PC-3 (cell line): ENCODE measurements around the gene MYO1A. TPM values are rescaled to one million over a fixed set of nuclear protein-coding genes. Genes with fewer than 3 reads are reported as not detected.

Experiments used
- ATAC-seq: fragments of 200-7000 bp; cut with Tn5 transposase; 2 replicates; pipeline ENCODE4 v1.9.1; 2020; ENCODE audit warnings: mild to moderate bottlenecking, moderate library complexity
- BruUV-seq: library from RNA; stranded (reverse); fragments of 400-500 nt; replicated peaks from 2 replicates; lab custom pipeline; 2021; lab: Mats Ljungman, UMichigan
- CTCF ChIA-PET: fragments of 300-600 bp; sonication (Branson Sonifier 250); formaldehyde crosslinking; loops from one replicate; lab custom pipeline; 2022; ENCODE audit warnings: antibody characterized with exemption; lab: Charles Lee
- POLR2A ChIA-PET: fragments of 300-600 bp; sonication (Branson Sonifier 250); formaldehyde crosslinking; loops from one replicate; lab custom pipeline; 2022; ENCODE audit warnings: antibody characterized with exemption; ENCODE audit not compliant: unreplicated experiment; lab: Charles Lee
- DNase-seq: peaks from one replicate; pipeline ENCODE4 v3.0.0-alpha.2; 2015
- H2AFZ ChIP-seq: fragments of 300-600 bp; sonication (generic); 2 replicates; pipeline ENCODE4 v1.6.0; 2016; ENCODE audit warnings: antibody characterized with exemption, low read length
- H3F3A ChIP-seq: fragments of 300-600 bp; sonication (generic); one replicate; pipeline ENCODE4 v1.6.0; 2017; ENCODE audit warnings: antibody characterized with exemption, low read length, control low read depth, mild to moderate bottlenecking; ENCODE audit not compliant: unreplicated experiment
- H3K27ac ChIP-seq: fragments of 300-600 bp; sonication (generic); 2 replicates; pipeline ENCODE4 v1.5.1; 2016; ENCODE audit warnings: mild to moderate bottlenecking, low read length
- H3K27me3 ChIP-seq: fragments of 300-600 bp; sonication (generic); 2 replicates; pipeline ENCODE4 v1.6.1; 2016; ENCODE audit warnings: low read length, mixed read lengths
- H3K36me3 ChIP-seq: fragments of 300-600 bp; sonication (generic); 2 replicates; pipeline ENCODE4 v1.6.1; 2016; ENCODE audit warnings: low read depth, mixed run types, low read length, mixed read lengths
- H3K4me1 ChIP-seq: fragments of 300-600 bp; sonication (generic); 2 replicates; pipeline ENCODE4 v1.5.1; 2016; ENCODE audit warnings: low read length; ENCODE audit not compliant: insufficient read depth
- H3K4me2 ChIP-seq: fragments of 300-600 bp; sonication (generic); 2 replicates; pipeline ENCODE4 v1.6.0; 2016; ENCODE audit warnings: low read length
- H3K4me3 ChIP-seq: fragments of 300-600 bp; sonication (generic); 2 replicates; pipeline ENCODE4 v1.5.1; 2016; ENCODE audit warnings: mild to moderate bottlenecking, low read length, mixed read lengths
- H3K79me2 ChIP-seq: fragments of 300-600 bp; sonication (generic); 2 replicates; pipeline ENCODE4 v1.6.1; 2017; ENCODE audit warnings: low read length, mixed read lengths
- H3K9ac ChIP-seq: fragments of 300-600 bp; sonication (generic); 2 replicates; pipeline ENCODE4 v1.6.0; 2016; ENCODE audit warnings: mild to moderate bottlenecking, low read length
- H3K9me2 ChIP-seq: fragments of 300-600 bp; sonication (generic); replicated peaks from 2 replicates; pipeline ENCODE4 v1.6.1; 2016; ENCODE audit warnings: mixed run types, low read length, mixed read lengths
- H3K9me3 ChIP-seq: fragments of 300-600 bp; sonication (generic); 2 replicates; pipeline ENCODE4 v1.6.1; 2016; ENCODE audit warnings: low read length, mixed read lengths
- H4K20me1 ChIP-seq: fragments of 300-600 bp; sonication (generic); 2 replicates; pipeline ENCODE4 v1.6.1; 2016; ENCODE audit warnings: low read length, mixed read lengths
- CTCF ChIP-seq: fragments of 300-600 bp; sonication (generic); conservative IDR thresholded peaks from 2 replicates; pipeline ENCODE4 v1.5.1; 2017; ENCODE audit warnings: antibody characterized with exemption, low read depth, mild to moderate bottlenecking, low read length
- EZH2 ChIP-seq: fragments of 300-600 bp; sonication (generic); IDR thresholded peaks from one replicate; pipeline ENCODE4 v1.6.1; 2017; ENCODE audit warnings: antibody characterized with exemption, mild to moderate bottlenecking, low read length; ENCODE audit not compliant: unreplicated experiment
- EZH2phosphoT487 ChIP-seq: fragments of 300-600 bp; sonication (generic); IDR thresholded peaks from 2 replicates; pipeline ENCODE4 v1.6.1; 2018; ENCODE audit warnings: mild to moderate bottlenecking, antibody characterized with exemption, low read length, borderline replicate concordance
- intact Hi-C: fragments of 100-400 bp; cut with micrococcal nuclease; formaldehyde crosslinking; loops from 2 replicates; pipeline ENCODE4 v1.9.0; 2023
- total RNA-seq: library from RNA; depleted of rRNA; stranded (reverse); fragments of >200 nt; gene quantifications from 2 replicates; pipeline ENCODE4 v1.2.3, GENCODE V29; 2014

The MYO1A gene
- total RNA-seq, 1 experiment from 2014 or later: not detected

DNA sequence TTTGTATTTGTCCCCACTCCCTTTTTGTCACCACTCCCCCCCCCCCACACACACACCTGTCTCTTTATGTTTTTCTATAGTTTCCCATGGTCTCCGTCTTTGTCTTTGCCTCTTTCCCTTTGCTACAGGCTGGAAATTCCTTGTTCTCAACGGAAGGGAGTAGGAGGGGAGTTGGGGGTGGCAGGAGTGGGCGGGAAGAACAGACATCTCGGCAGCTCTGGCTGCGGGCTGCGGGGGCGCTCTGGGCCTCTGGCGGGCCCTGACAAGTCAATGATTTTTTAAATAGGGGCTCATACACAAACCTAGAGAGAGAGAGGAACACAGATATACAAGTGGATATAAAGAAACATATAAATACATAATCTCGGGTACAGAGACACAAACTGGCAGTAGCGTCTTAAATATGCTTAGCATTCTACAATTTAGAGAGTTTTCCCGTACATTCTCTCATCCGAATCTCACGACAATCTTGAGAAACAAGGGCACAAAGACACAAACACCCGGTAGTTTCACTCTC is 36.6 kb upstream of the MYO1A start:
- intact Hi-C loops: loop anchor here (1.0 kb wide), 1 partner anchor 7 kb away; no protein-coding TSS in a partner anchor
- Histone ChIP-seq H3K4me3 (peak overlapping the region; percentile 82), H3F3A (peaks cover 6% of the 10 kb centered on the region), H3K4me1 (peaks cover 25% of the 10 kb centered on the region), H3K9me3 (no peaks in the 10 kb centered on the region), H3K9ac (peak overlapping the region; percentile 97), H4K20me1 (no peaks in the 10 kb centered on the region), H3K79me2 (peaks cover 19% of the 10 kb centered on the region), H3K9me2 (no peaks in the 10 kb centered on the region), H3K36me3 (no peaks in the 10 kb centered on the region), H2AFZ (peak overlapping the region; percentile 80), H3K27me3 (no peaks in the 10 kb centered on the region), H3K4me2 (peak overlapping the region; percentile 100), H3K27ac (peak overlapping the region; percentile 98)
- BruUV-seq: TSS peak; percentile 65
- TF ChIP-seq CTCF: peak; percentile 60
- no peak for TF ChIP-seq EZH2
- TF ChIP-seq EZH2phosphoT487: no peak
- DNase-seq: peak; percentile 39
- ATAC-seq: no peak
- ChIA-PET CTCF (interaction anchor here (1.9 to 2.5 kb wide), 2 partner anchors 17 to 25 kb away, joined by 5 to 17 read pairs; partner anchors contain the start of gene STAT6), POLR2A (no interaction called here)

DNA sequence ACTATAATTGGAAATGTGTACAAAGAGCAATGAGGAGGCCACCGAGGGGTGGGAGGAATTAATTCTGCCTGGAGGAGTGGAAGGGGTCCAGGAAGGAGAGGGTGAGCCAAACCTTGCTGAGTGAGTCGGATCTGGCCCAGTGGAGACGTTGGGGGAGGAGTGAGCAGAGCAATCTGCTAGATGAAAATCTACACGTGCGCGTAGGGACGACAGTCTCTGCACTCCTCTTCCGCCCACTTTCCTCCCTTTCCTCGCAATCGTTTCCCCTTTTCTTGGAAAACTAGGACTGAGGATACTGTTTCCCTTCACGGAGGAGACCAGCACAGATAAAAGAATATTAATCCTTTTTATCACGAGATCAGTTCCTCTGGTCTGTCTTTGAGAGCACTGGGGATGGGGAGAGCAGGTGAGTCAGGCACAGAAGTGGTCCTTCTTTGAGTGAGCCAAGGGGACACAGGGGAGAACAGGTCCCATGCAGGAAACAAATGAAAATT is 36.1 kb upstream of the MYO1A start:
- no peak for TF ChIP-seq EZH2phosphoT487
- no peak for TF ChIP-seq EZH2
- ChIA-PET CTCF (interaction anchor here (1.9 kb wide), 1 partner anchor 17 kb away, joined by 5 read pairs; no protein-coding TSS in a partner anchor), POLR2A (no interaction called here)
- H4K20me1 ChIP-seq: no peaks in the 10 kb centered on the region
- BruUV-seq: no TSS peak
- peak overlapping the region; percentile 98; the same call in 1 of the 2 replicates for H3K27ac ChIP-seq
- ATAC-seq: no peak
- H3K4me2 ChIP-seq: peak overlapping the region; percentile 100
- H3K79me2 ChIP-seq: peaks cover 18% of the 10 kb centered on the region
- H3K36me3 ChIP-seq: no peaks in the 10 kb centered on the region
- H3F3A ChIP-seq: peaks cover 6% of the 10 kb centered on the region
- no peaks in the 10 kb centered on the region for H3K27me3 ChIP-seq
- H3K4me1 ChIP-seq: peaks cover 25% of the 10 kb centered on the region
- H3K9me3 ChIP-seq: no peaks in the 10 kb centered on the region
- peak overlapping the region; percentile 97; the same call in 1 of the 2 replicates for H3K9ac ChIP-seq
- peak overlapping the region; percentile 82; the same call in 1 of the 2 replicates for H3K4me3 ChIP-seq
- intact Hi-C loops: no loop called here
- no peaks in the 10 kb centered on the region for H3K9me2 ChIP-seq
- peak overlapping the region; percentile 16; the same call in 1 of the 2 replicates for H2AFZ ChIP-seq
- DNase-seq: peak; percentile 12

DNA sequence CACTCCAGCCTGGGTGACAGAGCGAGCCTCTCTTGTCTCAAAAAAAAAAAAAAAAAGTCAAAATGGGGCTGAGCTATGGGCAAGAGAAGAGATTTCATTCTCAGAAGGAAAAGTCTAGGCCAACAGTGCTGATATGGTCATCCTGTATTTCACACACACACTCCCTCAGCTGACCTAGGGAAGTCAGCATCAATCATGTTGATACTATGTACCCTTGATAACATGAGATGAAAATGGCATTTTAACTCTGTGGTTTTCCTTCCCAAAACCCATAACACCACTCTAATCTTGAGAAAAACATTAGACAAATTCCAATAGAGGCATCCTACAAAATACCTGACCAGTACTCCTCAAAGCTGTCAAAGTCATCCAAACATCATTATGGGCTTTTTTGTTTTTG is 30.9 kb upstream of the MYO1A start:
- H3K9ac ChIP-seq: no peak overlapping the region
- ATAC-seq: no peak
- peaks cover 14% of the 10 kb centered on the region for H3K4me1 ChIP-seq
- H3K79me2 ChIP-seq: peaks cover 21% of the 10 kb centered on the region
- no peaks in the 10 kb centered on the region for H3F3A ChIP-seq
- TF ChIP-seq CTCF: no peak
- TF ChIP-seq EZH2: no peak
- no peak for TF ChIP-seq EZH2phosphoT487
- no peaks in the 10 kb centered on the region for H4K20me1 ChIP-seq
- H3K9me2 ChIP-seq: no peaks in the 10 kb centered on the region
- H3K27me3 ChIP-seq: no peaks in the 10 kb centered on the region
- no peak overlapping the region for H3K4me3 ChIP-seq
- no peak for DNase-seq
- no peak overlapping the region for H3K27ac ChIP-seq
- no peaks in the 10 kb centered on the region; the same call in 1 of the 2 replicates for H3K36me3 ChIP-seq
- POLR2A ChIA-PET: interaction anchor here (0.6 kb wide), 1 partner anchor 63 kb away, joined by 16 read pairs; no protein-coding TSS in a partner anchor
- H2AFZ ChIP-seq: no peak overlapping the region
- intact Hi-C loops: no loop called here
- CTCF ChIA-PET: no interaction called here
- BruUV-seq: no TSS peak
- H3K9me3 ChIP-seq: no peaks in the 10 kb centered on the region
- H3K4me2 ChIP-seq: no peak overlapping the region
